ENCODE data around the gene RTL10. TPM values are rescaled to one million over a fixed set of nuclear protein-coding genes. Genes with fewer than 3 reads are reported as not detected.
A peak's percentile ranks its signal among the peaks of the same experiment; 100 is the strongest.

RTL10 gene
- total and polyA plus RNA-seq, 2 of the 4 experiments (the other 2 are of a cell fraction): 8.6 to 12.1 TPM

DNA sequence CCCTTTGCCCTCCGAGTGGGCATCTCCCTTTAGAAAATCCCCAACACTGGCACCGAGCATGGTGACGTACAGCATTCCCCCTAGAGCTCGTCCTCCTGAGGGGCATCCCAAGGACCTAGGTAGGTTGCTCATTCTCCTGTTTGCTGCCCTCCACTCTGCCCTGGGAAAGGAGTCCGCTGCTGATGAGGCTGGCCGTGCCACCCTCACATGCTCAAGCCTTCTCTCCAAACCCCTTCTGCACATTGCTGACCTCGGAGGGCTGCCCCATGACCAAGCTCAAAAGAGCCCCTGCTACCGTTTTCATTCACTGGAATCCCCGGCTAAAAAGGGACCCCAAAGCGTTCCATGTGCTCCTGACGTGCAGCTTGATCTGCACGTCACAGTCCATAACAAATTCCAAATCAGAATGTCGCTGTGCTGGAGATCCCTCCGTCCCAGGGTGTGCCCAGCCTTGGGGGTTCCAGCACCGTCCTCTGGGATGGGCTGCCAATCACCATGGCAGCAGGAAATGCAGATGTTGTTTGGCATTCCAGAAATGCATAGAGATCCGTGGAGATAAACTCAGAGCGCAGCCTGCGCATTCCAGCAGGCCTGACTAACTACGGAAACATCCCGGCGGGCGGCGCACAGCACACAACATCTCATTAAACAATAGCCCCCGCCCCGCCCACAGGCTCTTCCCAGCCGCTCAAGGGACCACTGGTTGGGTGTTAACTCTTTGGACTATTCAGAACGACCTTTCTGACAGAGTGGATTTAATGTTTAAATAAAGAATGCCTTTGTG, 26.3 kb upstream of the RTL10 start (continued):
- TF ChIP-seq SMC3 (IDR thresholded peaks at IDR 0.05; ENCODE audit: low read depth, low read length): 0 out of 2 replicates have a peak, but pooled peaks have one; percentile 4

- Histone ChIP-seq H2BK5ac (ENCODE audit: low read depth, low read length, poor library complexity, severe bottlenecking) (peak overlapping the region; percentile 97), H3K4ac (ENCODE audit: low read depth, low read length) (peak overlapping the region; percentile 99), H3K18ac (ENCODE audit: low read depth, low read length) (peak overlapping the region; percentile 58), H2AFZ (replicated peaks; ENCODE audit: low read length, poor library complexity) (peak overlapping the region; percentile 72), H3K4me2 (ENCODE audit: low read depth, low read length) (peak overlapping the region; percentile 51; the same call in 1 of the 2 replicates), H3K27ac (ENCODE audit: insufficient read depth, low read length) (peak overlapping the region; percentile 84), H3K23ac (ENCODE audit: low read depth, low read length) (peak overlapping the region; percentile 96), H2BK15ac (ENCODE audit: low read depth, low read length) (peak overlapping the region; percentile 95), H4K5ac (ENCODE audit: low read depth, low read length) (peak overlapping the region; percentile 68), H3K9ac (ENCODE audit: low read depth, low read length) (peak overlapping the region; percentile 12; the same call in 1 of the 2 replicates), H3K14ac (replicated peaks; ENCODE audit: low read depth, low read length) (peak overlapping the region; percentile 96), H3K9me1 (ENCODE audit: insufficient read depth, low read length) (peaks cover 54% of the 10 kb centered on the region), H3K56ac (ENCODE audit: extremely low read depth, insufficient read depth, low read length) (peak overlapping the region; percentile 68; the same call in 1 of the 2 replicates), H2AK5ac (ENCODE audit: low read depth, low read length) (peak overlapping the region; percentile 99), H2BK120ac (ENCODE audit: low read depth, low read length) (peak overlapping the region; percentile 100), H3K9me3 (ENCODE audit: control insufficient read depth, insufficient read depth, low read length) (no peaks in the 10 kb centered on the region), H3K4me1 (ENCODE audit: control insufficient read depth, insufficient read depth, low read length) (peaks cover 54% of the 10 kb centered on the region), H3K36me3 (ENCODE audit: control insufficient read depth, insufficient read depth, low read length) (no peaks in the 10 kb centered on the region), H2BK20ac (ENCODE audit: low read depth, low read length) (peak overlapping the region; percentile 100), H3K4me3 (ENCODE audit: insufficient read depth, low read depth, low read length) (no peak overlapping the region), H4K20me1 (ENCODE audit: insufficient read depth, low read length) (peaks cover 4% of the 10 kb centered on the region), H3K79me1 (ENCODE audit: low read depth in 1 of 2, low read length in 2 of 2) (peaks cover 18 to 51% of the 10 kb centered on the region in 2 experiments), H4K8ac (ENCODE audit: low read depth in 2 of 2, low read length in 2 of 2) (peak overlapping the region; percentile 93 to 96), H4K91ac (ENCODE audit: insufficient read depth, low read depth, low read length) (peak overlapping the region; percentile 100), H2AK9ac (replicated peaks; ENCODE audit: low read depth, low read length, poor library complexity) (peak overlapping the region; percentile 97), H3K27me3 (ENCODE audit: control insufficient read depth, insufficient read depth, low read length) (no peaks in the 10 kb centered on the region)
- dilution Hi-C loops (cut with HindIII; ENCODE audit: low sequenced_read_pairs, unreplicated experiment) (no loop called here), intact Hi-C loops (cut with micrococcal nuclease) (no loop called here), in situ Hi-C loops (cut with MboI; ENCODE audit: low sequenced_read_pairs) (no loop called here)
- DNase-seq (no peak), ATAC-seq (ENCODE audit: low read depth) (no peak)
- TF ChIP-seq SMC3 (IDR thresholded peaks at IDR 0.05; ENCODE audit: low read depth, low read length) (no peak), RCOR1 (IDR thresholded peaks at IDR 0.05; ENCODE audit: insufficient replicate concordance, low read length) (no peak), CEBPB (IDR thresholded peaks at IDR 0.05; ENCODE audit: low read depth, low read length) (no peak), RFX5 (IDR thresholded peaks at IDR 0.05; ENCODE audit: low read depth, low read length) (no peak), CTCF (conservative IDR thresholded peaks at IDR 0.05; ENCODE audit: low read depth, low read length) (no peak), BHLHE40 (IDR thresholded peaks at IDR 0.05; ENCODE audit: low read depth, low read length) (no peak), FOS (IDR thresholded peaks at IDR 0.05; ENCODE audit: low read depth, low read length) (no peak)
- TF ChIP-seq, protein P1, sequence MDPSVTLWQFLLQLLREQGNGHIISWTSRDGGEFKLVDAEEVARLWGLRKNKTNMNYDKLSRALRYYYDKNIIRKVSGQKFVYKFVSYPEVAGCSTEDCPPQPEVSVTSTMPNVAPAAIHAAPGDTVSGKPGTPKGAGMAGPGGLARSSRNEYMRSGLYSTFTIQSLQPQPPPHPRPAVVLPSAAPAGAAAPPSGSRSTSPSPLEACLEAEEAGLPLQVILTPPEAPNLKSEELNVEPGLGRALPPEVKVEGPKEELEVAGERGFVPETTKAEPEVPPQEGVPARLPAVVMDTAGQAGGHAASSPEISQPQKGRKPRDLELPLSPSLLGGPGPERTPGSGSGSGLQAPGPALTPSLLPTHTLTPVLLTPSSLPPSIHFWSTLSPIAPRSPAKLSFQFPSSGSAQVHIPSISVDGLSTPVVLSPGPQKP (IDR thresholded peaks at IDR 0.05; ENCODE audit: borderline replicate concordance, low read depth, low read length): no peak
- WGBS, 2 experiments (ENCODE audit: extremely low coverage in 2 of 2, insufficient read length in 1 of 2): 93% methylated on average over 20 of the region's 34 CpGs; no CpG with 5 or more reads in 1 of the 2 experiments
- CTCF ChIA-PET: interaction anchor here (0.6 to 1.6 kb wide), 2 partner anchors 12 to 79 kb away, joined by 3 to 4 read pairs; no protein-coding TSS in a partner anchor
- no TSS peak for BruUV-seq (replicated peaks)
- POLR2A ChIA-PET (ENCODE audit: unreplicated experiment): no interaction called here
These were observed 25.5 kb upstream of the RTL10 start for GRCh38 chr22:19879992-19880785.
